Measurements from ENCODE around the gene CELSR1.

DNA sequence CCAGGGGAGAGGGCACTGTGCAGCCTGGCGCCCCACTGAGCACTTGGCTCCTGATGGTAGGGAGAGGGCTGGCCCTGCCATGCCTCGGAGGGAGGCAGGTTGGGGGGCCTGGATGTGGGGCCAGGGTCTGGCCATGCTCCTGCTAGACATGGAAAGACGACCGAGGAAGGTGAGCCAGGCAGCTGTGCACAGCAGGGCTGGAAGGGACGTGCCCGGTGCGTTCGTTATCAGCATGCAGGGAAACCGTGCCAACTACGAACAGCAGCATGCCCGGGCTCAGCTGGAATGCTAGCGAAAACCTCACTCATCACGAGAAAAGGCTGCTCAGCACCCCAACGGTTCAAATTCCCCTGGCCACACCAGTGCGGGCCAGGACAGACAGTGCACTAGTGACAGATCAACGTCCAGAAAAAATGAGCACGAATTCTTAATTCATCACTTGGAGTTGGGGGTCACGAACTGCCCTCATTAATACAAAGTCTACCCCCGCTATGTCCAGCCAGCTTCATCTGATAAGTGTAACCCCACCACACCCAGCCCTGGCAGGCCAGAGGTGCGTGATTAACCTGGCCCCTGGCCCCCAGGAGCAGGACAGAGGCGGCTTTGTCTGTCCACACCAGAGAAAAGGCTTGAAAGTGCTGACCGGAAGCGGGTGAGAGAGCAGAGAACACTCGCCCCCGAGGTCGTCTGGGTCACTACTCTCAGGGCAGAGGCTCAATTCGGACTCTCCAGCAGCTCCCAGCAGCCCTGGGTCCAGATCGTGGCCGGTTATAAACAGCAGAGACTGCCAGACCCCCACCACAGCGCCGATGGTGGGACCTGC lies 84.2 kb downstream of the CELSR1 start:
- TF ChIP-seq CTCF (IDR thresholded peaks at IDR 0.05) (no peak), POLR2A (IDR thresholded peaks at IDR 0.05) (no peak)

Measured in sigmoid colon (tissue), 3 donors.